ENCODE measurements around the gene MRM1. TPM values are rescaled to one million over a fixed set of nuclear protein-coding genes. Genes with fewer than 3 reads are reported as not detected.

MRM1 gene
- total RNA-seq, 1 experiment from 2014 or later = 10.0 TPM

- peaks cover 3% of the 10 kb centered on the region for H3K4me1 Mint-ChIP-seq (ENCODE audit: insufficient read depth, unreplicated experiment)
- no peaks in the 10 kb centered on the region for H3K9me3 Mint-ChIP-seq (ENCODE audit: unreplicated experiment)
- no TSS peak for BruUV-seq (replicated peaks)
- H3K27ac Mint-ChIP-seq (ENCODE audit: low read depth, unreplicated experiment) = no peak overlapping the region
- H3K4me3 Mint-ChIP-seq (ENCODE audit: unreplicated experiment) = no peak overlapping the region
- POLR2A ChIA-PET = interaction anchor here (1.1 kb wide), 1 partner anchor 52 kb away, joined by 3 read pairs; the partner anchor contains the start of genes MYO19 and PIGW
- no peaks in the 10 kb centered on the region for H3K27me3 Mint-ChIP-seq (ENCODE audit: insufficient read depth, unreplicated experiment)
- CTCF ChIA-PET = interaction anchor here (1.1 to 1.4 kb wide), 2 partner anchors 16 to 52 kb away, joined by 4 read pairs; no protein-coding TSS in a partner anchor
- TF ChIP-seq, protein P1, sequence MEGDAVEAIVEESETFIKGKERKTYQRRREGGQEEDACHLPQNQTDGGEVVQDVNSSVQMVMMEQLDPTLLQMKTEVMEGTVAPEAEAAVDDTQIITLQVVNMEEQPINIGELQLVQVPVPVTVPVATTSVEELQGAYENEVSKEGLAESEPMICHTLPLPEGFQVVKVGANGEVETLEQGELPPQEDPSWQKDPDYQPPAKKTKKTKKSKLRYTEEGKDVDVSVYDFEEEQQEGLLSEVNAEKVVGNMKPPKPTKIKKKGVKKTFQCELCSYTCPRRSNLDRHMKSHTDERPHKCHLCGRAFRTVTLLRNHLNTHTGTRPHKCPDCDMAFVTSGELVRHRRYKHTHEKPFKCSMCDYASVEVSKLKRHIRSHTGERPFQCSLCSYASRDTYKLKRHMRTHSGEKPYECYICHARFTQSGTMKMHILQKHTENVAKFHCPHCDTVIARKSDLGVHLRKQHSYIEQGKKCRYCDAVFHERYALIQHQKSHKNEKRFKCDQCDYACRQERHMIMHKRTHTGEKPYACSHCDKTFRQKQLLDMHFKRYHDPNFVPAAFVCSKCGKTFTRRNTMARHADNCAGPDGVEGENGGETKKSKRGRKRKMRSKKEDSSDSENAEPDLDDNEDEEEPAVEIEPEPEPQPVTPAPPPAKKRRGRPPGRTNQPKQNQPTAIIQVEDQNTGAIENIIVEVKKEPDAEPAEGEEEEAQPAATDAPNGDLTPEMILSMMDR (IDR thresholded peaks at IDR 0.05; ENCODE audit: unreplicated experiment) = no peak
- DNase-seq (ENCODE audit: unreplicated experiment) = no peak
- intact Hi-C loops (cut with micrococcal nuclease) = no loop called here
- H3K36me3 Mint-ChIP-seq (ENCODE audit: insufficient read depth, unreplicated experiment) = peaks cover 86% of the 10 kb centered on the region
These were observed 15.2 kb upstream of the MRM1 start for GRCh38 chr17:36586138-36586537.

- H3K4me3 Mint-ChIP-seq (ENCODE audit: unreplicated experiment) = no peak overlapping the region
- peaks cover 52% of the 10 kb centered on the region for H3K36me3 Mint-ChIP-seq (ENCODE audit: insufficient read depth, unreplicated experiment)
These were observed 11.3 kb upstream of the MRM1 start for GRCh38 chr17:36590082-36590481.

GRCh38 chr17:36591434-36592315, 9.7 kb upstream of the MRM1 start, which contains the start of gene DHRS11:
DHRS11 (plus strand) TSS chr17:36591879; CDS start chr17:36592010, 131 bp downstream.
- POLR2A ChIA-PET = interaction anchor here (0.6 to 6.5 kb wide), 9 partner anchors 10 to 744 kb away, joined by 3 to 60 read pairs (median 4); partner anchors contain the start of genes AATF, GGNBP2, MRM1 and MYO19
- peaks cover 42% of the 10 kb centered on the region for H3K36me3 Mint-ChIP-seq (ENCODE audit: insufficient read depth, unreplicated experiment)

More at GRCh38 chr17:36590082-36590481, 11.3 kb upstream of the MRM1 start:
- Mint-ChIP-seq H3K27me3 (ENCODE audit: insufficient read depth, unreplicated experiment) (no peaks in the 10 kb centered on the region), H3K4me1 (ENCODE audit: insufficient read depth, unreplicated experiment) (peaks cover 18% of the 10 kb centered on the region), H3K9me3 (ENCODE audit: unreplicated experiment) (no peaks in the 10 kb centered on the region), H3K27ac (ENCODE audit: low read depth, unreplicated experiment) (no peak overlapping the region)
- TF ChIP-seq, protein P1 (IDR thresholded peaks at IDR 0.05; ENCODE audit: unreplicated experiment) = no peak
- ChIA-PET POLR2A (interaction anchor here (0.6 to 6.5 kb wide), 3 partner anchors 12 to 104 kb away, joined by 3 to 60 read pairs (median 3); partner anchors contain the start of genes MRM1 and ZNHIT3), CTCF (interaction anchor here (0.5 to 2.4 kb wide), 3 partner anchors 9 to 621 kb away, joined by 3 to 10 read pairs (median 4); no protein-coding TSS in a partner anchor)
- peak; percentile 18 for DNase-seq (ENCODE audit: unreplicated experiment)
- no TSS peak for BruUV-seq (replicated peaks)
- intact Hi-C loops (cut with micrococcal nuclease) = loop anchor here (2.0 kb wide), 1 partner anchor 37 kb away; no protein-coding TSS in a partner anchor

More at GRCh38 chr17:36591434-36592315, 9.7 kb upstream of the MRM1 start, which contains the start of gene DHRS11:
- H3K27me3 Mint-ChIP-seq (ENCODE audit: insufficient read depth, unreplicated experiment) = no peaks in the 10 kb centered on the region
- peak within 1 kb of the TSS; percentile 72 for H3K4me3 Mint-ChIP-seq (ENCODE audit: unreplicated experiment)
- intact Hi-C loops (cut with micrococcal nuclease) = loop anchor here (2.0 kb wide), 2 partner anchors 39 to 47 kb away; partner anchors contain the start of gene GGNBP2
- CTCF ChIA-PET = interaction anchor here (2.4 kb wide), 1 partner anchor 11 kb away, joined by 12 read pairs; no protein-coding TSS in a partner anchor
- peak; percentile 81 for DNase-seq (ENCODE audit: unreplicated experiment)
- peaks cover 18% of the 10 kb centered on the region for H3K4me1 Mint-ChIP-seq (ENCODE audit: insufficient read depth, unreplicated experiment)
- TF ChIP-seq, protein P1 (IDR thresholded peaks at IDR 0.05; ENCODE audit: unreplicated experiment) = no peak
- no TSS peak for BruUV-seq (replicated peaks)
- peak within 1 kb of the TSS; percentile 42 for H3K27ac Mint-ChIP-seq (ENCODE audit: low read depth, unreplicated experiment)
- no peaks in the 10 kb centered on the region for H3K9me3 Mint-ChIP-seq (ENCODE audit: unreplicated experiment)

Measured in MCF 10A (cell line).